Caco-2 (cell line): ENCODE results near the gene BCR. TPM values are rescaled to one million over a fixed set of nuclear protein-coding genes. Genes with fewer than 3 reads are reported as not detected.

Source experiments
- BruUV-seq: library from RNA; stranded (reverse); fragments of 400-500 nt; replicated peaks from 2 replicates; lab custom pipeline; 2021; lab: Mats Ljungman, UMichigan
- CTCF ChIA-PET: fragments of 300-600 bp; sonication (Branson Sonifier 250); formaldehyde crosslinking; loops from one replicate; lab custom pipeline; 2022; ENCODE audit warnings: antibody characterized with exemption; lab: Charles Lee
- POLR2A ChIA-PET: fragments of 300-600 bp; sonication (Branson Sonifier 250); formaldehyde crosslinking; loops from one replicate; lab custom pipeline; 2022; ENCODE audit warnings: antibody characterized with exemption; lab: Charles Lee
- DNase-seq, 2 experiments: peaks; one replicate each; pipeline versions ENCODE4 v3.0.0 to v3.0.0-alpha.2; 2020 to 2022
- H3K27me3 ChIP-seq: replicated peaks from 2 replicates; pipeline ENCODE4 v1.6.0; 2011; ENCODE audit warnings: low read length; ENCODE audit not compliant: control insufficient read depth, insufficient read depth
- H3K36me3 ChIP-seq: 2 replicates; pipeline ENCODE4 v1.5.1; 2011; ENCODE audit warnings: low read length; ENCODE audit not compliant: control insufficient read depth, insufficient read depth
- H3K4me1 ChIP-seq: fragments of 250-450 bp; sonication (Bioruptor Pico); 2 replicates; pipeline ENCODE4 v1.5.1; 2020; ENCODE audit warnings: mild to moderate bottlenecking
- H3K4me3 ChIP-seq: 2 replicates; pipeline ENCODE4 v1.5.1; 2011; ENCODE audit warnings: low read depth, mild to moderate bottlenecking, control low read depth, low read length
- H3K9me3 ChIP-seq: fragments of 250-450 bp; sonication (Bioruptor Pico); 2 replicates; pipeline ENCODE4 v1.5.1; 2020; ENCODE audit warnings: mild to moderate bottlenecking, moderate library complexity
- H3K27ac Mint-ChIP-seq: one replicate; pipeline ENCODE4 v1.8.0; 2022; ENCODE audit warnings: mixed read lengths; ENCODE audit not compliant: unreplicated experiment
- H3K27me3 Mint-ChIP-seq: one replicate; pipeline ENCODE4 v1.8.0; 2022; ENCODE audit warnings: mixed read lengths; ENCODE audit not compliant: insufficient read depth, unreplicated experiment
- H3K36me3 Mint-ChIP-seq: one replicate; pipeline ENCODE4 v1.8.0; 2022; ENCODE audit warnings: mild to moderate bottlenecking, mixed read lengths; ENCODE audit not compliant: insufficient read depth, unreplicated experiment
- H3K4me1 Mint-ChIP-seq: one replicate; pipeline ENCODE4 v1.8.0; 2022; ENCODE audit warnings: low read depth, mixed read lengths; ENCODE audit not compliant: unreplicated experiment
- H3K4me3 Mint-ChIP-seq: one replicate; pipeline ENCODE4 v1.8.0; 2022; ENCODE audit warnings: mild to moderate bottlenecking, moderate library complexity, mixed read lengths; ENCODE audit not compliant: unreplicated experiment
- H3K9me3 Mint-ChIP-seq: one replicate; pipeline ENCODE4 v1.8.0; 2022; ENCODE audit warnings: mixed read lengths; ENCODE audit not compliant: unreplicated experiment
- intact Hi-C: fragments of 100-400 bp; cut with micrococcal nuclease; formaldehyde crosslinking; loops from one replicate; pipeline ENCODE4 v1.10.0; 2022; ENCODE audit not compliant: unreplicated experiment
- total RNA-seq: library from RNA; stranded (reverse); gene quantifications from 2 replicates; pipeline ENCODE4 v1.2.3, GENCODE V29; 2022
- TF ChIP-seq, protein P1 (sequence below), 2 experiments: fragments of 200-600 bp in 1 of 2; IDR thresholded peaks; 1 replicate in 1 of 2; 2 replicates in 1 of 2; pipeline versions ENCODE4 v1.5.1 to v1.8.0; 2011 to 2022; ENCODE audit warnings: antibody characterized with exemption in 1 of 2, control low read depth in 1 of 2, inconsistent platforms in 1 of 2, low read depth in 1 of 2, low read length in 1 of 2, mild to moderate bottlenecking in 1 of 2, moderate library complexity in 1 of 2; ENCODE audit not compliant: insufficient read depth in 1 of 2, severe bottlenecking in 1 of 2, unreplicated experiment in 1 of 2

Gene BCR
- total RNA-seq, 1 experiment from 2014 or later: 87.4 TPM

DNA sequence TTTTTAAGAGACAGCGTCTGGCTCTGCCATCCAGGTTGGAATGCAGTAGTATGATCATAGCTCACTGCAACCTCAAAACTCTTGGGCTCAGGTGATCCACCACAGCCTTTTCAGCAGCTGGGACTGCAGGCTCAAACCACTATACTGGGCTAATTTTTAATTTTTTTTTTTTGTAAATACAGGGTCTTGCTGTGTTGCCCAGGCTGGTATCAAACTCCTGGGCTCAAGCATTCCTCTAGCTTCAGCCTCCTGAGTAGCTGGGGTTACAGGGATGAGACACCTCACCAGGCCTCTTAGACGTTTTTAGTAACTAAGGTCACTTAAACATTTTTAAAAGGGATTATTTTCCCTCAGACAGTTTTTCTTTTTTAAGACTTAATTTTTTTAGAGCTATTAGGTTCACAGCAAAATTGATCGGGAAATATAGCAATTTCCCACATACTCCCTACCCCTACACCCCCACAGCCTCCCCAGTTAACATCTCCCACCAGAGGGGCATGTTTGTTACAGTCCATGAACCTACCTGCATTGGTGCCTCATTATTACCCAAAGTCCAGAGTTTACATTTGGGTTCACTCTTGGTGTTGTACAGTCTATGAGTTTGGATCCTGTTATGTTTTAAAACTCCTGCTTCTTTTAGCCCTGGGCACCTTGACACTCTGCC lies 3.9 kb downstream of the BCR start:
- Mint-ChIP-seq H3K36me3 (peaks cover 38% of the 10 kb centered on the region), H3K4me3 (peak overlapping the region; percentile 77), H3K27ac (no peak overlapping the region), H3K27me3 (no peaks in the 10 kb centered on the region), H3K4me1 (peaks cover 8% of the 10 kb centered on the region), H3K9me3 (no peaks in the 10 kb centered on the region)
- Histone ChIP-seq H3K9me3 (no peaks in the 10 kb centered on the region), H3K4me1 (peaks cover 19% of the 10 kb centered on the region), H3K27me3 (no peaks in the 10 kb centered on the region), H3K4me3 (no peak overlapping the region), H3K36me3 (0 out of 2 replicates have a peak, but pooled peaks cover 2% of the 10 kb centered on the region)
- POLR2A ChIA-PET: no interaction called here
- no peak for DNase-seq
- BruUV-seq: no TSS peak
- CTCF ChIA-PET: interaction anchor here (2.4 kb wide), 1 partner anchor 98 kb away, joined by 15 read pairs; no protein-coding TSS in a partner anchor
- intact Hi-C loops: no loop called here
- TF ChIP-seq, protein P1, sequence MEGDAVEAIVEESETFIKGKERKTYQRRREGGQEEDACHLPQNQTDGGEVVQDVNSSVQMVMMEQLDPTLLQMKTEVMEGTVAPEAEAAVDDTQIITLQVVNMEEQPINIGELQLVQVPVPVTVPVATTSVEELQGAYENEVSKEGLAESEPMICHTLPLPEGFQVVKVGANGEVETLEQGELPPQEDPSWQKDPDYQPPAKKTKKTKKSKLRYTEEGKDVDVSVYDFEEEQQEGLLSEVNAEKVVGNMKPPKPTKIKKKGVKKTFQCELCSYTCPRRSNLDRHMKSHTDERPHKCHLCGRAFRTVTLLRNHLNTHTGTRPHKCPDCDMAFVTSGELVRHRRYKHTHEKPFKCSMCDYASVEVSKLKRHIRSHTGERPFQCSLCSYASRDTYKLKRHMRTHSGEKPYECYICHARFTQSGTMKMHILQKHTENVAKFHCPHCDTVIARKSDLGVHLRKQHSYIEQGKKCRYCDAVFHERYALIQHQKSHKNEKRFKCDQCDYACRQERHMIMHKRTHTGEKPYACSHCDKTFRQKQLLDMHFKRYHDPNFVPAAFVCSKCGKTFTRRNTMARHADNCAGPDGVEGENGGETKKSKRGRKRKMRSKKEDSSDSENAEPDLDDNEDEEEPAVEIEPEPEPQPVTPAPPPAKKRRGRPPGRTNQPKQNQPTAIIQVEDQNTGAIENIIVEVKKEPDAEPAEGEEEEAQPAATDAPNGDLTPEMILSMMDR (IDR thresholded peaks at IDR 0.05; ENCODE audit: insufficient read depth in 1 of 2, low read depth in 1 of 2, low read length in 1 of 2, severe bottlenecking in 1 of 2, unreplicated experiment in 1 of 2): no peak

GRCh38 chr22:23184764-23185113 lies 4.4 kb downstream of the BCR start:
- TF ChIP-seq, protein P1 (IDR thresholded peaks at IDR 0.05; ENCODE audit: insufficient read depth in 1 of 2, low read depth in 1 of 2, low read length in 1 of 2, severe bottlenecking in 1 of 2, unreplicated experiment in 1 of 2): no peak
- intact Hi-C loops: no loop called here
- Histone ChIP-seq H3K27me3 (no peaks in the 10 kb centered on the region), H3K36me3 (0 out of 2 replicates have a peak, but pooled peaks cover 3% of the 10 kb centered on the region), H3K4me1 (peaks cover 14% of the 10 kb centered on the region), H3K4me3 (no peak overlapping the region), H3K9me3 (no peaks in the 10 kb centered on the region)
- ChIA-PET POLR2A (no interaction called here), CTCF (no interaction called here)
- Mint-ChIP-seq H3K4me1 (peaks cover 8% of the 10 kb centered on the region), H3K27me3 (no peaks in the 10 kb centered on the region), H3K27ac (no peak overlapping the region), H3K4me3 (peak overlapping the region; percentile 31), H3K9me3 (no peaks in the 10 kb centered on the region), H3K36me3 (peaks cover 42% of the 10 kb centered on the region)
- DNase-seq: no peak
- no TSS peak for BruUV-seq

DNA sequence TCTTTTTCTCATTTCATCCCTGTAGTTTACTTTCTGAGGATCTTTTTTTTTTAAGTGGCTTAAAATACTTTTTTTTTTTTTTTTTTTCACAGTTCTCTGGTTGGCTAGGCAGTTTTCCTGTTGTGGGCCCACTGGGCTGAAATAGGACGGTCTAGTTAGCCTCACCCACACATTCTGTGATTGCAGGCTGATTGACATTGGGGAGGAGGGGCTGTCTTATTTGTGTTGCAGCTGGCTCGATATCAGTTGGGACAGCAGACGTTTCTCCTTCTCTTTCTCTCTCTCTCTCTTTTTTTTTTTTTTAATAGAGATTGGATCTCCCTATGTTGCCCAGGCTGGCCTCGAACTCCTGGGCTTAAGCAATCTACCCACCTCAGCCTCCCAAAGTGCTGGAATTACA lies 6.9 kb downstream of the BCR start:
- Mint-ChIP-seq H3K36me3 (peaks cover 42% of the 10 kb centered on the region), H3K9me3 (no peaks in the 10 kb centered on the region), H3K27ac (no peak overlapping the region), H3K4me1 (peaks cover 8% of the 10 kb centered on the region), H3K27me3 (no peaks in the 10 kb centered on the region), H3K4me3 (no peak overlapping the region)
- no peaks in the 10 kb centered on the region for H3K9me3 ChIP-seq
- no peak overlapping the region for H3K4me3 ChIP-seq
- H3K36me3 ChIP-seq: peaks cover 4% of the 10 kb centered on the region; the same call in 1 of the 2 replicates
- no peaks in the 10 kb centered on the region for H3K27me3 ChIP-seq
- peaks cover 3% of the 10 kb centered on the region; the same call in 1 of the 2 replicates for H3K4me1 ChIP-seq
- intact Hi-C loops: no loop called here
- TF ChIP-seq, protein P1 (IDR thresholded peaks at IDR 0.05; ENCODE audit: insufficient read depth in 1 of 2, low read depth in 1 of 2, low read length in 1 of 2, severe bottlenecking in 1 of 2, unreplicated experiment in 1 of 2): no peak
- BruUV-seq: no TSS peak
- POLR2A ChIA-PET: no interaction called here
- CTCF ChIA-PET: no interaction called here
- no peak for DNase-seq
